Esophagus muscularis mucosa (tissue), 4 donors: ENCODE results near the gene MAGI2. TPM values are rescaled to one million over a fixed set of nuclear protein-coding genes. Genes with fewer than 3 reads are reported as not detected.

ENCODE experiments used
- DNase-seq: peaks from one replicate; pipeline ENCODE4 v3.0.0-alpha.2; 2017; ENCODE audit errors: extremely low spot score
- H3K27ac ChIP-seq, 4 donors: fragments of 200-600 bp; sonication (generic); replicated peaks in 1 of 4; 1 replicate in 3 of 4; 2 replicates in 1 of 4; pipeline ENCODE4 v1.5.1; 2016 to 2019; ENCODE audit warnings: mild to moderate bottlenecking in 1 of 4
- H3K27me3 ChIP-seq, 4 donors: fragments of 200-600 bp; sonication (generic); one replicate each; pipeline versions ENCODE4 v1.5.1 to v1.6.0; 2016 to 2019
- H3K36me3 ChIP-seq, 4 donors: fragments of 200-600 bp; sonication (generic); one replicate each; pipeline ENCODE4 v1.5.1; 2016 to 2019
- H3K4me1 ChIP-seq, 4 donors: fragments of 200-600 bp; sonication (generic); one replicate each; pipeline ENCODE4 v1.5.1; 2016 to 2019
- H3K4me3 ChIP-seq, 4 donors: fragments of 200-600 bp; sonication (generic); 1 replicate in 2 of 4; 2 replicates in 2 of 4; pipeline ENCODE4 v1.5.1; 2016 to 2019; ENCODE audit warnings: mild to moderate bottlenecking in 4 of 4, moderate library complexity in 1 of 4
- H3K9me3 ChIP-seq, 4 donors: fragments of 200-600 bp; sonication (generic); 1 replicate in 3 of 4; 2 replicates in 1 of 4; pipeline ENCODE4 v1.5.1; 2016 to 2019
- CTCF ChIP-seq, 3 experiments: fragments of 200-600 bp in 2 of 3; fragments of 450-650 bp in 1 of 3; sonication (generic) in 2 of 3; IDR thresholded peaks; one replicate each; pipeline ENCODE4 v1.5.1; 2017 to 2019; ENCODE audit warnings: antibody characterized with exemption in 3 of 3, mild to moderate bottlenecking in 2 of 3, moderate library complexity in 1 of 3
- EP300 ChIP-seq: sonication (generic); formaldehyde crosslinking; IDR thresholded peaks from one replicate; pipeline ENCODE4 v1.6.1; 2017; ENCODE audit warnings: antibody characterized with exemption
- POLR2A ChIP-seq: fragments of 450-650 bp; IDR thresholded peaks from one replicate; pipeline ENCODE4 v1.6.1; 2017; ENCODE audit warnings: antibody characterized with exemption, moderate library complexity, mild to moderate bottlenecking, low read depth
- POLR2AphosphoS5 ChIP-seq, 2 donors: sonication (generic); formaldehyde crosslinking; IDR thresholded peaks; one replicate each; pipeline ENCODE4 v1.6.1; 2017; ENCODE audit warnings: antibody characterized with exemption in 2 of 2
- WGBS: methylation state at CpG from one replicate; pipeline ENCODE4 v1.1.5; 2018; 5-methylcytosine and 5-hydroxymethylcytosine counted together
- intact Hi-C: fragments of 100-400 bp; cut with DNase I; formaldehyde crosslinking; loops from one replicate; pipeline ENCODE4 v1.15.1; 2023
- total RNA-seq, 4 donors: library from RNA; depleted of rRNA; stranded (reverse); fragments of >200 nt; gene quantifications; one replicate each; pipeline versions ENCODE4 v1.1.0 to v1.2.1, GENCODE V29; 2016

The MAGI2 gene
- total RNA-seq, 4 donors from 2014 or later, result 14.4 to 22.3 (median 21.2) TPM

DNA sequence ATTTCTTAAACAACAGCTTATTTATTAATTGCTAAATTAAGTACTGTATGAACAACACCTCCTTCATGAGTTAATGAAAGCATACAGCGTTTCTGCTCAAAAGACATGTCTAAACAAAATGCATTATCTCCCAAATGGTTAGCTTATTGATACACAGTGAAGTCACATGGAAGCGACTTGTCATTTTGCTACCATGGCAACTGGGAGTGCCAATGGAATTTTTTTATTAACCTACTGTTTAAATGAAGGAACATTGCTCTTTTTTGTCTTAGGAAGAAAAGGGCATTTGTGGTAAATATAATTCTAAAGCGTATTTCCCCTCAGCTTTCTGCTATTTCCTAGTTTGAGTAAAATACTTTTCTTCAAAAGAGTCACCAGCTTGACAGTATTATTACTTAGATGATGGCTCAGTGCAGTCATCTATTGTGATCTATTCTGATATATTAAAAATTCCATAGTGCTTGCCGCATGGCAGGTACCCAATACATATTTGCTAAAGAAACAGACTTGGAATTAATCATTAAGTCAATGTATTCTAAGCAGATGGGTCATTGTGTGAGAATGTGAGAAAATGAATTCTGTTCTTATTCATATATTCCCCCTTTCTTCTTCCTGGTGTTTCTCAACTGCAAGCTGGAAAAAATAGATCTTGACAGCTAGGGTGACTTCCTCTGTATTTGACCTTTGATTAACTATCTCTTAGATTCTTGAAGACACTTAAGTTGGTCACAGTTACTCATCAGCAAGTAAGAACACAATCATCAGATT, 818.3 kb downstream of the MAGI2 start:
- intact Hi-C loops, result no loop called here
- 75% methylated on average over 4 of the region's 4 CpGs for WGBS

GRCh38 chr7:78634093-78634492, 819.4 kb downstream of the MAGI2 start:
- H3K4me1 ChIP-seq, result no peaks in the 10 kb centered on the region
- no peak for TF ChIP-seq POLR2AphosphoS5 (IDR thresholded peaks at IDR 0.05)
- no peak for TF ChIP-seq CTCF (IDR thresholded peaks at IDR 0.05)
- no peak for TF ChIP-seq POLR2A
- no peak for TF ChIP-seq EP300
- intact Hi-C loops, result no loop called here
- 100% methylated on average over 1 of the region's 1 CpG for WGBS
- no peaks in the 10 kb centered on the region for H3K27me3 ChIP-seq
- no peaks in the 10 kb centered on the region for H3K9me3 ChIP-seq
- DNase-seq, result no peak
- no peaks in the 10 kb centered on the region for H3K36me3 ChIP-seq
- H3K27ac ChIP-seq, result no peak overlapping the region
- no peak overlapping the region for H3K4me3 ChIP-seq

More for the DNA sequence above, 818.3 kb downstream of the MAGI2 start:
- Histone ChIP-seq H3K27ac (no peak overlapping the region), H3K4me1 (no peaks in the 10 kb centered on the region), H3K36me3 (no peaks in the 10 kb centered on the region), H3K27me3 (no peaks in the 10 kb centered on the region), H3K9me3 (no peaks in the 10 kb centered on the region), H3K4me3 (no peak overlapping the region)
- TF ChIP-seq CTCF (IDR thresholded peaks at IDR 0.05) (no peak), EP300 (no peak), POLR2AphosphoS5 (IDR thresholded peaks at IDR 0.05) (no peak), POLR2A (no peak)
- DNase-seq, result no peak

- WGBS, result 58% methylated on average over 2 of the region's 2 CpGs
- no peaks in the 10 kb centered on the region for H3K9me3 ChIP-seq
- intact Hi-C loops, result no loop called here
- no peaks in the 10 kb centered on the region for H3K4me1 ChIP-seq
- TF ChIP-seq POLR2AphosphoS5 (IDR thresholded peaks at IDR 0.05), result no peak
- no peak for TF ChIP-seq CTCF (IDR thresholded peaks at IDR 0.05)
- no peak for TF ChIP-seq POLR2A
- H3K27me3 ChIP-seq, result no peaks in the 10 kb centered on the region
- no peaks in the 10 kb centered on the region for H3K36me3 ChIP-seq
- H3K4me3 ChIP-seq, result no peak overlapping the region
- DNase-seq, result no peak
- no peak overlapping the region for H3K27ac ChIP-seq
Measured at GRCh38 chr7:78620920-78621319, 832.5 kb downstream of the MAGI2 start.

DNA sequence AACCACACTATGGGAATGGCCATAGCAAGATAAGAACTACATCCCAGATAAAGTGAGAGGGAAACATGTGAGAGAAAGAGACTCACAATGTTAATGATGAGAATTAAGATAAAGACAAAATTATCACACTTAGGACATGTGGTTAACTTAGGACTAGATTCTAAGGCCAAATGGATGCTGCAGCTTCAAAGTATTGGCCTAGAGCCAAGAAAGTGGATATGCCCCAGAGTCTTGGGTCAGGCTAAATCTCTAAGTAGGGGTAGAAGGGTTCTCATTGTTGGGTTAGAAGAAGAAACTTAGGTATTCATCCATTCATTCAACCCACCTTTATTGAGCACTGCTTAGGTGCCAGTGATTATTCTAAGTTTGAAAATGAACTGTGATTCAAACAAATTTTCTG, 836.9 kb downstream of the MAGI2 start:
- no peak overlapping the region for H3K27ac ChIP-seq
- TF ChIP-seq EP300, result no peak
- H3K4me3 ChIP-seq, result no peak overlapping the region
- H3K9me3 ChIP-seq, result no peaks in the 10 kb centered on the region
- H3K36me3 ChIP-seq, result no peaks in the 10 kb centered on the region
- intact Hi-C loops, result no loop called here
- H3K4me1 ChIP-seq, result no peaks in the 10 kb centered on the region
- H3K27me3 ChIP-seq, result no peaks in the 10 kb centered on the region
- DNase-seq, result no peak

DNA sequence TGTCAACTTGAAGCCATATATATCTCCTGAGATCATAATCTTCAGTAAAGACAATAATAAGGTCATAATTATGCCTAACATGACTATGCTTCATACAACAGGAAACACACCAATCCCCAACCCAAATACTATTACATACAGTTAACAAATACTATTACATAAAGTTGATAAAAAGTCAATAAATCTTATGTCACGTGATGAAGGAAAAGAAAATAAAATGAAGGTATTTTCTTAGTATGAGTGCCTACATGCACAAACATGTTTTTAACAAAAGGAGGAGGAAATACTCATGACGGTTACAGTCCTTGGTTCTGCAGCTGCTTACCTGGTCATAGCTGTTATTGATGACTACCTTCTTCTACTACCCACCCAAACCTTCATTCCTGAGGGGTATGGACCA, 844.2 kb downstream of the MAGI2 start:
- 88% methylated on average over 2 of the region's 2 CpGs for WGBS
- Histone ChIP-seq H3K27me3 (no peaks in the 10 kb centered on the region), H3K36me3 (no peaks in the 10 kb centered on the region), H3K9me3 (no peaks in the 10 kb centered on the region), H3K4me1 (peaks cover 0 to 5% (median 0%) of the 10 kb centered on the region in 4 donors), H3K4me3 (no peak overlapping the region), H3K27ac (no peak overlapping the region)
- no peak for DNase-seq
- TF ChIP-seq POLR2AphosphoS5 (IDR thresholded peaks at IDR 0.05) (no peak), POLR2A (no peak), CTCF (IDR thresholded peaks at IDR 0.05) (no peak), EP300 (no peak)
- intact Hi-C loops, result no loop called here
